Measurements from ENCODE around the gene SETMAR. TPM values are rescaled to one million over a fixed set of nuclear protein-coding genes. Genes with fewer than 3 reads are reported as not detected.

SETMAR gene
- 8.9 to 10.7 TPM (median 9.3 TPM) in 5 replicates for total RNA-seq (2022; extraction: Qiagen RNA extraction; ENCODE audit: low read depth)

GRCh38 chr3:4303187-4304123 lies at the start of gene SETMAR:
Gene SETMAR (plus strand): TSS chr3:4303369. CDS start chr3:4303371, 2 bp downstream.

Other genes with a start within 250 kb of the SETMAR start
- 17.4 to 21.3 TPM (median 19.4 TPM) in 5 replicates for gene SUMF1, start 163.9 kb downstream of the SETMAR start, total RNA-seq (2022; extraction: Qiagen RNA extraction; ENCODE audit: low read depth)
- gene ITPR1, start 190.0 kb downstream of the SETMAR start, total RNA-seq (2022; extraction: Qiagen RNA extraction; ENCODE audit: low read depth): 5.0 to 6.0 TPM (median 5.8 TPM) in 5 replicates

All from A549 treated with RU486 at 1 μM for 4 hours (cell line).